Keratinocyte (primary cell): ENCODE measurements around the gene GMIP.
"Not testable (repeated sequence)": the region's sequence is repeated elsewhere in the genome, so short reads cannot be mapped to it uniquely, and the experiment has no call there.

Experiments used
- EZH2 ChIP-seq: IDR thresholded peaks from one replicate; pipeline ENCODE4 v1.6.1; 2012; ENCODE audit warnings: inconsistent platforms, mild to moderate bottlenecking, low read length, moderate library complexity
- TF ChIP-seq, protein P1 (sequence below), 3 experiments: IDR thresholded peaks in 1 of 3; conservative IDR thresholded peaks in 1 of 3; optimal IDR thresholded peaks in 1 of 3; 2 replicates in 2 of 3; 3 replicates in 1 of 3; pipeline versions ENCODE3 to v1.5.1; 2011; ENCODE audit warnings: low read length in 3 of 3, mild to moderate bottlenecking in 3 of 3, moderate library complexity in 2 of 3, control low read depth in 1 of 3, inconsistent platforms in 1 of 3; ENCODE audit not compliant: insufficient read depth in 2 of 3; ENCODE audit errors: extremely low read depth in 1 of 3

GRCh38 chr19:19689023-19689422 lies 45.6 kb upstream of the GMIP start:
- TF ChIP-seq EZH2, result not testable (repeated sequence)
- TF ChIP-seq, protein P1, sequence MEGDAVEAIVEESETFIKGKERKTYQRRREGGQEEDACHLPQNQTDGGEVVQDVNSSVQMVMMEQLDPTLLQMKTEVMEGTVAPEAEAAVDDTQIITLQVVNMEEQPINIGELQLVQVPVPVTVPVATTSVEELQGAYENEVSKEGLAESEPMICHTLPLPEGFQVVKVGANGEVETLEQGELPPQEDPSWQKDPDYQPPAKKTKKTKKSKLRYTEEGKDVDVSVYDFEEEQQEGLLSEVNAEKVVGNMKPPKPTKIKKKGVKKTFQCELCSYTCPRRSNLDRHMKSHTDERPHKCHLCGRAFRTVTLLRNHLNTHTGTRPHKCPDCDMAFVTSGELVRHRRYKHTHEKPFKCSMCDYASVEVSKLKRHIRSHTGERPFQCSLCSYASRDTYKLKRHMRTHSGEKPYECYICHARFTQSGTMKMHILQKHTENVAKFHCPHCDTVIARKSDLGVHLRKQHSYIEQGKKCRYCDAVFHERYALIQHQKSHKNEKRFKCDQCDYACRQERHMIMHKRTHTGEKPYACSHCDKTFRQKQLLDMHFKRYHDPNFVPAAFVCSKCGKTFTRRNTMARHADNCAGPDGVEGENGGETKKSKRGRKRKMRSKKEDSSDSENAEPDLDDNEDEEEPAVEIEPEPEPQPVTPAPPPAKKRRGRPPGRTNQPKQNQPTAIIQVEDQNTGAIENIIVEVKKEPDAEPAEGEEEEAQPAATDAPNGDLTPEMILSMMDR (optimal IDR thresholded peaks at IDR 0.05 in 1 of 3, IDR thresholded peaks at IDR 0.05 in 1 of 3, conservative IDR thresholded peaks at IDR 0.05 in 1 of 3; ENCODE audit: extremely low read depth in 1 of 3, insufficient read depth in 2 of 3, low read length in 3 of 3), result not testable (repeated sequence)
